Nephron (organoid): ENCODE data around the gene CLEC16A.

Source experiments
- H3K27ac Mint-ChIP-seq, 3 experiments: 2 replicates each; pipeline ENCODE4 v1.8.0; 2020; ENCODE audit warnings: mixed read lengths in 3 of 3, mild to moderate bottlenecking in 2 of 3, moderate library complexity in 1 of 3
- H3K27me3 Mint-ChIP-seq: 2 replicates; pipeline ENCODE4 v1.8.0; 2021; ENCODE audit warnings: low read depth, mild to moderate bottlenecking, moderate library complexity, mixed read lengths
- H3K36me3 Mint-ChIP-seq: 2 replicates; pipeline ENCODE4 v1.8.0; 2020; ENCODE audit warnings: low read depth, mixed read lengths
- H3K4me1 Mint-ChIP-seq: 2 replicates; pipeline ENCODE4 v1.8.0; 2020; ENCODE audit warnings: mixed read lengths
- H3K4me3 Mint-ChIP-seq, 3 experiments: 2 replicates each; pipeline ENCODE4 v1.8.0; 2020; ENCODE audit warnings: mild to moderate bottlenecking in 3 of 3, mixed read lengths in 3 of 3, moderate library complexity in 2 of 3
- H3K9me3 Mint-ChIP-seq: 2 replicates; pipeline ENCODE4 v1.8.0; 2020; ENCODE audit warnings: mixed read lengths
- TF ChIP-seq, protein P1 (sequence below), 3 experiments: fragments of 200-600 bp; sonication (generic); IDR thresholded peaks; one replicate each; pipeline ENCODE4 v1.5.0; 2021; ENCODE audit warnings: antibody characterized with exemption in 3 of 3; ENCODE audit not compliant: unreplicated experiment in 3 of 3

The CLEC16A gene

DNA sequence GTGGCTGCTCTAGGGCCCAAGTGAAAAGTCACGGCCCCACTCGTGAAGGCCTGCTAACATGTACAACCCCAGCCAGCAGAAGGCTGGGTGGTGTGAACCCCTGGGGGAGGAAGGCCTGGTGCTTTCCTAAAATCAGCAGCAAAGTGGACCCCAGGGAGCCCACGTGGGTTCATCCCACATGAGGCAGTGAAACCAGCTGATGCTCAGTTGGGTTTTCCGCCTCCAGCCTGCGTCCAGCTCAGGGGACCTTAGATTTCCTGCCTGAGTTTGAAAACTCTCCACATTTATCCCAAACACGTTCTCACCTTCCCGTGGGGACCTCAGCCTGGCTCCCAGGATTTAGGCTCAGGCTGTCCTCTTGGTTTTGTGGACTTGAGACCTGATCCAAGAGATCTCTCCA, 225.8 kb downstream of the CLEC16A start:
- TF ChIP-seq, protein P1, sequence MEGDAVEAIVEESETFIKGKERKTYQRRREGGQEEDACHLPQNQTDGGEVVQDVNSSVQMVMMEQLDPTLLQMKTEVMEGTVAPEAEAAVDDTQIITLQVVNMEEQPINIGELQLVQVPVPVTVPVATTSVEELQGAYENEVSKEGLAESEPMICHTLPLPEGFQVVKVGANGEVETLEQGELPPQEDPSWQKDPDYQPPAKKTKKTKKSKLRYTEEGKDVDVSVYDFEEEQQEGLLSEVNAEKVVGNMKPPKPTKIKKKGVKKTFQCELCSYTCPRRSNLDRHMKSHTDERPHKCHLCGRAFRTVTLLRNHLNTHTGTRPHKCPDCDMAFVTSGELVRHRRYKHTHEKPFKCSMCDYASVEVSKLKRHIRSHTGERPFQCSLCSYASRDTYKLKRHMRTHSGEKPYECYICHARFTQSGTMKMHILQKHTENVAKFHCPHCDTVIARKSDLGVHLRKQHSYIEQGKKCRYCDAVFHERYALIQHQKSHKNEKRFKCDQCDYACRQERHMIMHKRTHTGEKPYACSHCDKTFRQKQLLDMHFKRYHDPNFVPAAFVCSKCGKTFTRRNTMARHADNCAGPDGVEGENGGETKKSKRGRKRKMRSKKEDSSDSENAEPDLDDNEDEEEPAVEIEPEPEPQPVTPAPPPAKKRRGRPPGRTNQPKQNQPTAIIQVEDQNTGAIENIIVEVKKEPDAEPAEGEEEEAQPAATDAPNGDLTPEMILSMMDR (IDR thresholded peaks at IDR 0.05; ENCODE audit: unreplicated experiment in 3 of 3), result no peak
- peaks cover 51% of the 10 kb centered on the region for H3K36me3 Mint-ChIP-seq
- no peaks in the 10 kb centered on the region for H3K9me3 Mint-ChIP-seq
- peaks cover 10% of the 10 kb centered on the region for H3K4me1 Mint-ChIP-seq
- no peak overlapping the region for H3K27ac Mint-ChIP-seq
- peaks cover 9% of the 10 kb centered on the region for H3K27me3 Mint-ChIP-seq
- H3K4me3 Mint-ChIP-seq, result no peak overlapping the region

DNA sequence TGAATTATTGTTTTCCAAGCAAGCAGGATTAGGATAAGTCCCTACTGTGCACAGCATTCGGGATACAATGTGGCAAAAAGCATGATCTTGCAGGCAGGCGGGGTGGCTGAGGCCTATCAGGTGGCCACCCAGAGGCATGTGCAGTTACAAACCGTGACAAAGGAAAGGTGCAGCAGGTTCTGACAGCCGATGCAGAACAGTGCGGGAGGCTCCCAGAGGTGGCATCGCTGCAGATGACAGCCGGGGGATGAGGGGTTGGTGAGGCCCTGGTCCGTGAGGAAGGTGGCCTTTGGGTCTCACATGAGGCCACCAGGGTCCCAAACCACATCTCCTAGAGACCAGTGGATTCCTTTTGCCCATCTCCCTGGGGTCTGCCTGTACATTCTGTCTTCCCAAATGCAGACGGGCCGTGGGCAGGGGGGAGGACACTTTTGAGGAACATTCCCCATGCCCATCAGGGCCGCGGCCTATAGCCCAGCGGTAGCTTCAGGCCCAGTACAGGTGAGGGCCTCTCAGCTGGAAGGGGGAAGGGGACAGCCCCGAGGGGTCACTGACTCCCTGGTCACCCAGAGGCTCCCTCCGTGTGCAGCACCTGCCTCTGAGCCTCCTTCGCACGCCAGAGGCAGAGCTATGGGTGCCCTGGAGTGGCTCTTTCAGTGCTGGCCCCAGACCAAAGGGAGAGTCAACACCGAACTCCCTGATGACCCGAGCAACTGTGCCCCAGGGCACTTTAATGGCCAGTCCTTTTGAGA, 226.5 kb downstream of the CLEC16A start:
- H3K36me3 Mint-ChIP-seq, result peaks cover 54% of the 10 kb centered on the region
- TF ChIP-seq, protein P1 (IDR thresholded peaks at IDR 0.05; ENCODE audit: unreplicated experiment in 3 of 3), result no peak

DNA sequence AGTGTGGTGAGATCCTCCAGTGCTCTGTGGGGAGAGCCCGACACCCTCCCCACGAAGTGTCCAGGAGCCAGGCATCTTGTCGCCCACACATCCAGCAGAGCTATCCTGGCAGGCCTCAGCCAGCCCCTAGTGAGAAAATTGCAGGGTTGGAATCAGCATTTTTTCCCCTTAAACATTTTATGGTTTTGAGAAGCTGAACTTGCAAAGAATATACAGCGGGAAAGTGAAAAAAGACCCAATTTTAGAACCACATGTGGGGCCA, 227.0 kb downstream of the CLEC16A start:
- Mint-ChIP-seq H3K4me3 (no peak overlapping the region), H3K9me3 (no peaks in the 10 kb centered on the region), H3K36me3 (peaks cover 54% of the 10 kb centered on the region), H3K27me3 (peaks cover 9% of the 10 kb centered on the region), H3K27ac (no peak overlapping the region), H3K4me1 (peaks cover 10% of the 10 kb centered on the region)
- TF ChIP-seq, protein P1 (IDR thresholded peaks at IDR 0.05; ENCODE audit: unreplicated experiment in 3 of 3), result no peak

More for the DNA sequence above, 226.5 kb downstream of the CLEC16A start:
- H3K27me3 Mint-ChIP-seq, result peaks cover 9% of the 10 kb centered on the region
- H3K9me3 Mint-ChIP-seq, result no peaks in the 10 kb centered on the region
- no peak overlapping the region for H3K27ac Mint-ChIP-seq
- H3K4me3 Mint-ChIP-seq, result no peak overlapping the region
- H3K4me1 Mint-ChIP-seq, result peaks cover 10% of the 10 kb centered on the region

DNA sequence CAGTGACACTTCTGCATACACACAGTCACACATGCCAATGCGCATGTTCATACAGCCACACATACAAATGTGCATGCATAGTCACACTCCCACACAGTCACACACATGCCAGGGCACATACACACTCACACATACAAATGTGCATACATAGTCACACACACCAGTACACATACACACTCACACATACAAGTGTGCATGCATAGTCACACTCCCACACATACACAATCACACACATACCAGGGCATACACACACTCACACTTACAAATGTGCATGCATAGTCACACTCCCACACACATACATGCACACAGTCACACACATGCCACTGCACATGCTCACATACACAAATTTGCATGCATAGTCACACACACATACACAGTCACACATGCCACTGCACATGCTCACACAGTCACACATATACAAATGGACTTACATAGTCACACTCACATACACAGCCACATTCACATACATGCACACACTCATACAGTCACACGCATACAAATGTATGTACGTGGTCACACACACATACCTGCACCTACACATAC, 227.5 kb downstream of the CLEC16A start:
- TF ChIP-seq, protein P1 (IDR thresholded peaks at IDR 0.05; ENCODE audit: unreplicated experiment in 3 of 3), result no peak
- H3K4me1 Mint-ChIP-seq, result peaks cover 10% of the 10 kb centered on the region
- H3K9me3 Mint-ChIP-seq, result no peaks in the 10 kb centered on the region
- H3K27ac Mint-ChIP-seq, result no peak overlapping the region
- peaks cover 56% of the 10 kb centered on the region for H3K36me3 Mint-ChIP-seq
- H3K4me3 Mint-ChIP-seq, result no peak overlapping the region
- H3K27me3 Mint-ChIP-seq, result peaks cover 9% of the 10 kb centered on the region

DNA sequence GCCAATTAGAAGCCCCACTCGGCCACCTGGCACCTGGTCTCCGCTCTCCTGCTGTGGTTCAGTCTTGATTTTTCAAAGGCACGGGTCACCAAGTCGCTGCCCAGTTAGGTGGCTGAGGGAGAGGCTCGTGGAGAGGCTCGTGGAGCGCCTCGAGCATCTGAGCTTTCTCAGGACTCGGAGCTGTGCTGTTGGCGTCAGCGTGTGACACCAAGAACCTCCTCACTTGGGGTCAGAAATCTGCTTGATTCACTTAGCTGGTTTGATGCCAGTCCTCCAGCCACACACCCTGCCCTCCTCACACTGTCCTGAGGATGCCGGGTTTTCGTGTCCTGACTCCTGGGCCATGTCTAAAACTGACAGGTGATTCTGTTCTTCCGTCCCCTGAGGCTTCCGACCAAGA, 229.1 kb downstream of the CLEC16A start:
- Mint-ChIP-seq H3K27me3 (peaks cover 9% of the 10 kb centered on the region), H3K36me3 (peaks cover 44% of the 10 kb centered on the region), H3K4me1 (peaks cover 6% of the 10 kb centered on the region), H3K4me3 (no peak overlapping the region), H3K27ac (no peak overlapping the region), H3K9me3 (no peaks in the 10 kb centered on the region)
- TF ChIP-seq, protein P1 (IDR thresholded peaks at IDR 0.05; ENCODE audit: unreplicated experiment in 3 of 3), result no peak

DNA sequence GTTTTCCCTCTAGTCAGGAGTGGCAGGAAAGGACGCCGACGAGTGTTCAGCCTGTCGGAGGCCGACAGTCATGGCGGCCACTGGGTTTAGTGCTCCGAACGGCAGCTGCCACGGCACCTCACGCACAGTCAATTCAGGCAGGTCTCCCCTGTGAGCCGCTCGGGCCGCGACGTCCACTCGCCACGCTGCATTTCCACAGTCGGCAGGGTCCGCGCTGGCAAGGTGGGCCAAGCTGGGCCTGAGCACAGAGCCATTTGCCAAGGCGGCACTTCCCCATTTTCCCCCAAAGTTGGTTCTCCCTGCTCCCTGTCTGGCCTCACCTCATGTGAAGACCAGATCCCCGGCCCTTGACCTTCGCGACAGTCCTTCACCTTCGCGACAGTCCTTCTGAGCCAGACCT, 229.8 kb downstream of the CLEC16A start:
- Mint-ChIP-seq H3K4me3 (no peak overlapping the region), H3K9me3 (no peaks in the 10 kb centered on the region), H3K27me3 (peaks cover 9% of the 10 kb centered on the region), H3K4me1 (no peaks in the 10 kb centered on the region), H3K27ac (no peak overlapping the region), H3K36me3 (peaks cover 39% of the 10 kb centered on the region)
- TF ChIP-seq, protein P1 (IDR thresholded peaks at IDR 0.05; ENCODE audit: unreplicated experiment in 3 of 3), result no peak
